Effector CD8-positive, alpha-beta T cell (primary cell): Measurements from ENCODE around the gene IL1RN.
"Not testable (repeated sequence)": the region's sequence is repeated elsewhere in the genome, so short reads cannot be mapped to it uniquely, and the experiment has no call there.

Experiments used
- DNase-seq: peaks from one replicate; lab custom pipeline; 2025; lab: John Stamatoyannopoulos, UW
- total RNA-seq, 4 experiments: gene quantifications; one replicate each; lab custom pipeline; 2026; lab: John Stamatoyannopoulos, UW

IL1RN gene, protein sequence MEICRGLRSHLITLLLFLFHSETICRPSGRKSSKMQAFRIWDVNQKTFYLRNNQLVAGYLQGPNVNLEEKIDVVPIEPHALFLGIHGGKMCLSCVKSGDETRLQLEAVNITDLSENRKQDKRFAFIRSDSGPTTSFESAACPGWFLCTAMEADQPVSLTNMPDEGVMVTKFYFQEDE
- 0 to 1.1 (median 0.27) reads per million in 4 experiments for total RNA-seq

DNA sequence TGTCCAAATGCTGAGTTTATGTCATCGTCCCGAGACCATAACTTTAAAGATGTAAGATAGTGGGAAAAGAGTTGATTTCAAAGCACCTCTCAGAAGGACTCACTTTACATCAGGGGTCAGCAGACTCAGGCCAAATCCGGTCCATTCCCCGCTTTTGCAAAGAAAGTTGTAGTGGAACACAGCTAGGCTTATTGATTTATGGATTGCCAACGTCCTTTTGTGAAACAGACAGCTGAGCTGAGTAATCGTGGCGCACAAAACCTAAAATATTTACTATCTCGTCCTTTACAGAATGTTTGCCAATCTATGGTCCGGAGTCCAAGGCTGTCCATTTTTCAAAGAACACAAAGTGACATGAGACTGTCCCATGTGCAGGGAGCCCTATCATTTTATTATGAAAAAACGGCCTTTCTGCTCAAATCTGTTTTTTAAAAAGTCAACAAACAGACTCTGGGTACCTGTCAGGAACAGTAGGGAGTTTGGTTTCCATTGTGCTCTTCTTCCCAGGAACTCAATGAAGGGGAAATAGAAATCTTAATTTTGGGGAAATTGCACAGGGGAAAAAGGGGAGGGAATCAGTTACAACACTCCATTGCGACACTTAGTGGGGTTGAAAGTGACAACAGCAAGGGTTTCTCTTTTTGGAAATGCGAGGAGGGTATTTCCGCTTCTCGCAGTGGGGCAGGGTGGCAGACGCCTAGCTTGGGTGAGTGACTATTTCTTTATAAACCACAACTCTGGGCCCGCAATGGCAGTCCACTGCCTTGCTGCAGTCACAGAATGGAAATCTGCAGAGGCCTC, at the start of gene IL1RN:
IL1RN (plus strand) TSS at position 754 of the 801 bp plus-strand sequence; CDS start at position 781, 27 bp downstream.
- DNase-seq: no peak

- DNase-seq: no peak
Observed at GRCh38 chr2:113077921-113078320, 49.5 kb upstream of the IL1RN start.

DNA sequence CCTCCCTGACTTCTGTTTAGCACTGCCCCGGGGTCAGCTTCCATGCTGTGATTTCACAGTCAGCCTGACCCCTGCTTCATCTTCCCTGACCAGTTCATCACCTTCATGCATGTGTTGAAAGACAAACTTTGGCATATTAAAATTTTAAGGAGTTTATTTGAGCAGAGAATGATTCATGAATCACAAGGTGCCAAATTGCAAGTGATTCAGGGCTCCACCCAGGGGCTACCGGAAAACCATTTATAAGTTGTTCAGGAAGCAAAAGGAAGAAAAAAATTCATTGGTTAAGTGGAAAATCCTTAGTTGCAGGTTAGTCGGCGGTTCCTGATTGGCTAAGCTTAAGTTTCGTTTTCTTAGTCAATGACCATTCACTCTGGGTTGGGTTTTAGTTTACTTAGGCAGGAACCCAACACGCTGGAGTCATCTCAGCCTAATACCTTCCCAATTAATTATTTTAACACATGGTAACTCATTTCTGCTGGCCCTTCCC, 49.0 kb upstream of the IL1RN start:
- DNase-seq: no peak

- no peak for DNase-seq
Observed at GRCh38 chr2:113079131-113079530, 48.3 kb upstream of the IL1RN start.

GRCh38 chr2:113080134-113080533, 47.3 kb upstream of the IL1RN start:
- DNase-seq: no peak

GRCh38 chr2:113081488-113082210, 45.7 kb upstream of the IL1RN start:
- DNase-seq: no peak

DNA sequence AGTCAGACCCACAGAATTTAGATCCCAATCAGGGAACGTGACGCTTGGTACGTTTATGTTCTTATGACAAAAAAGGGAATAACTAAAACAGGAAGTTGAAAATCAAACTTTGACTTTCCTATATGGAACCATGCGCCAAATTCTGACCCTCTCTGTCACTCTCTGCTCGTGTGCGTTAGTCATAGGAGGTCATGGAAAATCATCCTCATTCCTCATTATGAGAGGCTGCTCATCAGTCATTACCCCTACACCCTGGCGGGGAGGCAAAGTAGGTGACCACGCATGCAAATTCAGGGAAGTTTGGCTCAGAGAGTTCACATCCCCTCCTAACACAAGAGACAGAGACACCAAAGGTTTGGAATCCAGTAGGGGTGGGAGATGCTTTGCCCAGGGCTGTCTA, 44.1 kb upstream of the IL1RN start:
- no peak for DNase-seq

DNA sequence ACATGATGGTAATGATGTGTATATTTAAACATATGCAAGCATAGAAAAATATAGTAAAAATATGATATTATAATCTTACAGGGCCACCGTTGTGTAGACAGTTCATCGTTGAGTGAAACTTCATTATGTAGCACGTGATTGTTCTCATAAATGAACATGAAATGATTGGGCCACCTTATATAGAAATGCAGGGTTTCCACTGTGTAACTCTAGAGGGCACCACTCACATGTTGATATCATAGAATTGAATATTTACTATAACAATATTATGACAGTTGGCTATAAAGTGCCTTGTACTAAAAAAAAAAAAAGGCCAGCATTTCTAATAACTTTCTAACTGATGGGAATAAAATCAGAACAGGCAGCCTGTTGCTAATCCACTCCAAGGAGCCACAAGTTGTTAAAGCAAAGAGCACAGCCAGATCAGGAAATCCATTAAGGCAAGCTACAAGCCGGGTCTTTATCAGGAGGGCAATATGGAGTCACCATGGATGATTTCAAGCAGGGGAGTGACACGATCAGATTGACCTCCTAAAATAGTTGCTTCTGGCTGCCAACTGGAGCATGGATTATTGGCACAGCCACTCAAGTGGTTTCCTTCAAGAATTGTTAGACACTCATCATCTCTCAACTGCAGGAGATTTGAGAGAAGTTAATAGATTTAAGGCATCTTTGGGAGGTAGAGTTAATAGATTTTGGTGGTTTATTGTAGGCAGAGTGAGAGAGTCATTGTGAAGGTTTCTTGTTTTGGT, 43.0 kb upstream of the IL1RN start:
- no peak for DNase-seq

- DNase-seq: no peak
Observed at GRCh38 chr2:113085542-113085941, 41.9 kb upstream of the IL1RN start.

- DNase-seq: no peak
Observed at GRCh38 chr2:113088213-113088992, 39.0 kb upstream of the IL1RN start.

GRCh38 chr2:113089916-113090315, 37.5 kb upstream of the IL1RN start:
- no peak for DNase-seq

DNA sequence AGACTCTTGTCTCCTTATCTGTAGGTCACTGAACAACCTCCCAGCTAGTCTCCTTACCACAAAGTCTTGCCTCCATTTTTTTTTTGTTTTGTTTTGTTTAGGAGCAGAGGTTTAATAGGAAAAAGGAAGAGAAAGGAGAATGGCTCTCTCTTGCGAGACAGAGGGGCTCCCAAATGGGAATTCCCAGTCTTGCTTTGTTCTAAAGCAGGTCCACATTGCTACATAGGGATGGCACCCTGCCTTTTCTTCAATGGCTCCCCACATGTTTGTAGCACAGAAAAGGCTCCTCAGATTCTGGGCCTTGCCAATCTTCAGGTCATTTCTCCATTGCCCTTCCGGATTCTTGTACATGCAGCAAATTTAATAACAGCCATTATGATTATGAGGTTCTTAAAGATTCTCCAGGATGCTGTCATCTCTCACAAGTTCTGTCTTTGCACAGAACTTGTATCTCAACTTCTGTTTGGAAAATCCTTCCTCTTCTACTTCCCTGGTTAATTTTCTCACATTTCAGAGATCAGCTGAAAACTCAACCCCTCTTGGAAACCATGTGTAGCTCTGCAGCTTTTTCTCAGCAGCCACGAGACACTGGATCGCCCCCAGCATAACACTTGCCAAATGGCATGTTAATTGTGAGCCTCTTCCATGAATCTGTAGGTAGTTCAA, 36.0 kb upstream of the IL1RN start:
- DNase-seq: no peak

DNA sequence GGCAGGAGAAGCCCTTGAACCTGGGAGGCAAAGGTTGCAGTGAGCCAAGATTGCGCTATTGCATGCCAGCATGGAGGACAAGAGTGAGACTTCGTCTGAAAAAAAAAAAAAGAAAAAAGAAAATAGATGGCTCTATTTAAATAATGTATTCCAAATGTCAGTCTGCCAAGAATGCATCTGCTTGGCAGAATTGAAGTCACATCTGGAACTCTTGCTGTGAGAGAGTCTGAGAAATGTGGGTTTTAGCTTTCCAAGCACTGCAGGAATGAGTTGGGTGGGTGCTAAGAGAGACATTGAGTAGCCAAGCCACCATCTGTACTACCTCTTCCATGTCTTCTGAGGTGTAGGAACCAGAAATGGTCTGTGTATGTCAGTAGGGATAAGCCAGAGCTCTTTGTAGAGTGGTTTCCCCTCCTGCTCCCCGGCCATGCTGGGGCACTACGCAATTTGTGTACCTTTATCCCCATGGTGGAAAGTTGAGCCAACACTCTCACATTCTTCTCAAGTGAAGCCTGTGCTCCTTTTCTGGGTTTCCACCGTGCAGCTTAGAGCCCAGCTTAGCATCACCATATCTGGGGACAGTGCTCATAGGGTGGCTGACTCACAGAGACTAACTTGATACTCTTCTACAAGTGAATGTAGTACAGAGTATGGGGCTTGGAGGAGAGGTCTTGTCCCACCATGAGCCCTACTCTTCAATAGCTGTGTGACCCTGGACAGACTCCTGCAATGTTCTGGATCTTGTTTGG, 34.4 kb upstream of the IL1RN start:
- no peak for DNase-seq

- DNase-seq: no peak
Observed at GRCh38 chr2:113093613-113093977, 33.8 kb upstream of the IL1RN start.

GRCh38 chr2:113096306-113096705, 31.1 kb upstream of the IL1RN start:
- DNase-seq: not testable (repeated sequence)

GRCh38 chr2:113096842-113097618, 30.4 kb upstream of the IL1RN start:
- not testable (repeated sequence) for DNase-seq

DNA sequence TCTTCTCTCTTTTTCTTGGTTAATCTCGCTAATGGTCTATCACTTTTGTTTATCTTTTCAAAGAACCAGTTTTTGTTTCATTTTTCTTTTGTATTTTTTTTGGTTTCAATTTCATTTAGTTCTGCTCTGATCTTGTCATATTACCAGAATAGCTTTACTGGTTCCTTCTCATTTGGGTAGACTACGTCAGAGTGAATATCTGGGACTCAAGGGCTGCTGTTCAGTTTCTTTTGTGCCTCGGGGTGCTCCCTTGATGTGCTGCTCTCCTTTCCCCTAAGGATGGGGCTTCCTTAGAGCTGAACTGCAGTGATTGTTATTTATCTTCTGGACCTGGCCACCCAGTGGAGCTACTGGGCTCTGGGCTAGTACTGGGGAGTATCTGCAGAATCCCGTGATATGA, 29.4 kb upstream of the IL1RN start:
- DNase-seq: no peak

GRCh38 chr2:113098532-113098931, 28.9 kb upstream of the IL1RN start:
- DNase-seq: no peak

DNA sequence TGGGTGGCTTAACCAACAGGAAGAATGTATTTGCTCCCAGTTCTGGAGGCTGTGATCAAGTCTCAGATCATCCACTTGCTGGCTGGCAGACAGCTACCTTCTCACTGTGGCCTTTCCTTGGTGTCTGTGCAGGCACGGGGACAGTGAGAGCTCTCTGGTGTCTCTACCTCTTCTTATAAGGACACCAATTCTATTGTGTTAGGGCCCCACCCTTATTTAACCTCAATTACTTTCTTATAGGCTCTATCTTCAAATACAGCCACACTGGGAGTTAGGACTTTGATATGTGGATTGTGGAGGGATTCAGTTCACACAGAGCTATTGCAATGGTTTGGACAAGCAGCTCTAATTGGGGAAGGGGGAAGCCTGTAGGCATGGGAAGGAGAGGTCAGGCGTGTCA, 25.3 kb upstream of the IL1RN start:
- no peak for DNase-seq
